Activated CD8-positive, alpha-beta memory T cell treated with anti-CD3 and anti-CD28 coated beads, Interleukin-2, amount 50 U/mL, for 1 hour (primary cell): ENCODE results near the gene TCL1B.
"Not testable (repeated sequence)": the region's sequence is repeated elsewhere in the genome, so short reads cannot be mapped to it uniquely, and the experiment has no call there.

Experiments used
- DNase-seq: peaks from one replicate; pipeline ENCODE4 v3.0.0-alpha.2; 2020; ENCODE audit errors: extremely low read depth

TCL1B gene, protein sequence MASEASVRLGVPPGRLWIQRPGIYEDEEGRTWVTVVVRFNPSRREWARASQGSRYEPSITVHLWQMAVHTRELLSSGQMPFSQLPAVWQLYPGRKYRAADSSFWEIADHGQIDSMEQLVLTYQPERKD

DNA sequence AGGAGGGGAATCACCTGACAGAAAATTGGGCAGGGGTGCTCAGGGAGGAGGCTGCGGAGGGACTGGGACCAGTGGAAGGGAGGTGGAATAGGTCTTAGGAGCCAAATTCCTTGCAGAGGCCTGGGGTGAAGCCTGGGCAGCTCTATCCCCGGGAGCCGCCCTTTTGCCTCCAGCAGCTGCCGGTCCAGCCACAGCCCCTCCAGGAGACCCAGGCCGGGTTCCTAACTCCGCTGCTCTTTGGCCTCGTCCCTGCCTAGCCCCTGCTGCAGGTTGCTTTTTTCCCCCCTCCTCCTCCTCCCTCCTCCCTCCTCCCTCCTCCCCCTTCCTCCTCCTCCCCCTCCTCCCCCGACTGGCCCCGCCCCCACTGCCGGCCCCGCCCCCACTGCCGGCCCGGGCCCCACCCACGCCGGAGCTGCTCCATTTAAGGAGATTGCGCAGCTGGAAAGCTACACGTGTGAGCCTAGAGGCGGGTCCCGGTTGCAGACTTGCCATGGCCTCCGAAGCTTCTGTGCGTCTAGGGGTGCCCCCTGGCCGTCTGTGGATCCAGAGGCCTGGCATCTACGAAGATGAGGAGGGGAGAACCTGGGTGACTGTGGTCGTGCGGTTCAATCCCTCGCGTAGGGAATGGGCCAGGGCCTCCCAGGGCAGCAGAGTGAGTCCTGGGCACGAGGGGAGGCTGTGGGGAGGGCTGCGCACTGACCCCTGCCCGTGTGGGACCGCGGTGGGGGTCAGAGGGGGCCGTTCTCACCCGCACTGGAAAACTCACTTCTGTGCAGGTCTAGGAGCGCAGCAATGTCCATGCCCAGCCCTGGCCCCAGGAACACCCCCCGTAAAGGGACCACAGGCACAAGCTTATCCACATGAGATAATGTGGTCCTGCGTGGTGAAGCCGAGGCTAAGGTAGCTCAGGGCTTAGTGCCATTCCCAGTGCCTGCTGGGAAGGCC is at the start of gene TCL1B:
Gene TCL1B (plus strand): TSS at position 449 of the 945 bp plus-strand sequence. CDS start 42 bp downstream, at position 491.
- no peak for DNase-seq

DNA sequence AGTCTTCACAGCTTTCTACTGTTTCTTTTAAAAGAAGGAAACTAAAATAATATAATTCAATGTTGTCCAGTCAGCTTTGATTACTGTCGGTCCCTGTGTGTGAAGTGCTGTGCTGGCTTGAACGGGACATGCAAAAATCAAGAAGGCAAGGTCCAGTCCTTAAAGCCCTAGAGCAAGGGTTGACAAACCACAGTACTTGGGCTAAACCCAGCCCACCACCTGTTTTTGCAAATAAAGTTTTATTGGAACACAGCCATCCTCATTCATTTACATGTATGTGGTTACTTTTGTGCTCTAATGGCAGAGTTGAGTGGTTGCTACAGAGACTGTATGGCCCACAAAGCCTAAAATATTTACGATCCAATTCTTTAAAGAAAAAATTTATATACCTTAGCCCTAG is 41.2 kb upstream of the TCL1B start:
- no peak for DNase-seq

DNA sequence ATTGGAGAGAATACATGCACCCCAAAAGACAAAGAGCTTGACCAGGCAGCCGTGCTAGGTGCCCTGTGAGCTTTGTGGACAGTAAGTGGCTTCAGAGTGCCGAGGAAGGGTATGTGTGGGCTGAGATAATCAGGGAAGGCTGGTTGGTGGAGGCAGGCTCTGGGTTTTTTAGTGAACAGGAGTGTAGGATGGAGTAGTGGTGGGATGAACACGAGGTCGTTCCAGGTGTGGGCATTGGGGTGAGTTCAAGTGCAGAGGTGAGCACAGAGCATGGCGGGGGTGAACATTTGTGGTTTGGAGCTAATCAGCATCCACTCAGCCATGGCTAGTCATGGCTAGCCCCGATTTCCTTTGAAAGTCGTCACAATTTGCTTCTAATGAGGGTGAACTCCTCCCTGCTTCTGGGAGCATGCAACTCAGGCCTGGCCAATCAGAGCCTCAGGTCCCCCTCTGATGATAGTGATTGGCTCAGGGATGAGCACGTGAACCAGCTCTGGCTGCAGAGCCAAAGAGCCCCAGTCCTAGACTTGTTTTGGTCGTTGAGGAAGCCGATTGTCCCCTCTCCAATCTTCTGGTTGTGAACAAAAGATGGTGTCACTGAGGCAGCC is 40.7 kb upstream of the TCL1B start:
- no peak for DNase-seq

DNA sequence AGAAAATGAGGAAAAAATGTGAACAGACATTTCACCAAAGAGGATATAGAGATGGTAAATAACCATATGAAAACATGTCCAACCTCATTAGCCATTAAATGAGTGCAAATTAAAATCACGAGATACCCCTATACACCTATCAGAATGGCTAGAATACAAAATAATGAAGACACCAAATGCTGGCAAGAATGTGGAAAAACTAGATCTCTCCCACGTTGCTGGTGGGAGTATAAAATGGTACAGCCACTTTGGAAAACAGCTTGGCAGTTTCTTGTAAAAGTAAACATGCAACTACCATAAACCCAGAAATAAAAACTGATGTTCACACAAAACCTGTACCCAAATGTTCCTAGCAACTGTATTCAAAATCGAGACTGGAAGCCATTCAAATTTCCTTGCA is 38.3 kb upstream of the TCL1B start:
- no peak for DNase-seq

DNA sequence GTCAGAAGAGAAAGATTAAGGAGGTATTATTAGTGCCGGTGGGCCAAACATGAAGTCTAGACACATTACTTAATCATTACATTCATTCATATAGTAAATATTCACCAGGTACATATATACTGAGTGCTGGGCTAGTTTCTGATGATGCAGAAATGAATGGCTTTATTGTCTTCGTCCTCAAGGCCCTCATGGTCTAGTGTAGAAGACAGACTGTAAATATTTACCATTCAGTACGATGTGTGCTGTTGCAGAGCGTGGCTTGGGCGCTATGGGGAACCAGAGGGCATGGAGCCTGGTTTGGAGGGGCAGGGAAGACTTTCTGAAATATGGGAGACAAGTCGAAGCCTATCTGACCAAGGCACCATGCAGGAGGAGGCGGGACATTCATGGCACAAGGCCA is 37.0 kb upstream of the TCL1B start:
- DNase-seq: no peak

DNA sequence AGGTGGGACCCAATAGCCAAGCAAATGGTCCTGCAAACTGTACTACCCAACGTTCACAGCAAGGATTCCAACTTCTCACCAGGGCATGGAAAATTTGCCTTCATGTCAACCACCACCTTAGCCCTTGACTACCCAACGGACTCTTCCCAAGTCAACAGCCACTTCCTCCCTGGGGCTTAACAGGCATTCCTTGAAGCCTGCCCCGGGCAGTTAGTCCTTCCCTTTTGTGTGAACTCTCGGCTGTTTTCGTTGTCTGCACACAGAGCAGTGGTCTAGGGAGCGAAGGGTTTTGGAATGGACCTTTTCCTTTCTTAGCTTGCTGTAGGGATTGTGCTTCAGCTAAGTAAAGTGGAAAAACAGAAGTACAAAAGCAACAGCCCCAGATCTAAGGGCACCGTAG is 35.2 kb upstream of the TCL1B start:
- DNase-seq: no peak

DNA sequence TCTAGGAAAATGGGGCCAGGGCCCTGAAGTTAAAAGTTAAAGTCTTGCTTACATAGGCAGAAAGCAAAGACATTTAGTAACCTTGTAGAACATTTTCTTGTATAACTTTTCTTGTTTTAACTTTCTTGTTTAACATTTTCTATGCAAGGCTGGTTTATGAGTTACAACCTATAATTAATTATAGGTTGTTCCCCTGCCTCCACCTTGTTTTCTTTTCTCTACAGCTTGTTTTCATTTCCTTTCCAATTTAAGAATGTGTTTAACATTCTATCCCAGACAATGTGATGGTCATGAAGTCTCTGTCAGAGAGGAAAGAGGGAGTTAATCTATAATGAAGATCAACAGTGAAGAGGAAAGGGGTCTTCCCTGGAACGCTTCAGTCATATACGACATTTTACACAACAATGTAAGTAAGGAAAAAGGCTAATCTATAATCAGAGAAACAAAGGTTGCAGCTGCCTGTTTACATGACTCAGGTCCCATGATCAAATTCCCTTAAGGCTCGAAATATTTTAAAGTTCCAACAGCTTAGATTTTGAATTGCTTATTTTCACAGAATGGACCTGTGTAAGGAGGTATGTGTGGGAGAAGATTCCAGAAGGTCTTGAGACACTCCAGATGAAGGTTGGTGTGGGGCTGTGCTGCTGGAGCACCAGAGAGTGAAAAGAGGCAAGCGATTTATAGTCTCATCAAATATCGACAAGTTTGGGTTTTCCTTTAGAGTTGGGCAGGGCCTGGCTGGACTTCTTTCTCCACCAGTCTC is 34.2 kb upstream of the TCL1B start:
- no peak for DNase-seq

DNA sequence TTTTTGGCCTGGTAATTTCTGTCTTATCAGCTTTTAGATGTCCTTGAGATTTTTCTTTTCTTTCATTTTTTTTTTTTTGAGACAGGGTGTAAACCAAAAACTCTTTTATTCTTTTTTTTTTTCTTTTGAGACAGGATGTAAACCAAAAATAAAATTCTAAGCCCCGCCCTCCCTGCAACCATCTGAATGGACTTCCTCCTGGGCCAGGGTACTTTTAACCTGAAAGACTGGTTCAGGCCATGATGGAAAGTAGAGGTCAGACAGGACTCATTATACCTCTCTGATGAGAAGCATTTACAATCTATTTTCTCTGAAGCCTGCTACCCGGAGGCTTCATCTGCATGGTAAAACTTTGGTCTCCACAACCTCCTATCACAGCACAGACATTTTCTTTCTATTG is 33.5 kb upstream of the TCL1B start:
- no peak for DNase-seq

DNA sequence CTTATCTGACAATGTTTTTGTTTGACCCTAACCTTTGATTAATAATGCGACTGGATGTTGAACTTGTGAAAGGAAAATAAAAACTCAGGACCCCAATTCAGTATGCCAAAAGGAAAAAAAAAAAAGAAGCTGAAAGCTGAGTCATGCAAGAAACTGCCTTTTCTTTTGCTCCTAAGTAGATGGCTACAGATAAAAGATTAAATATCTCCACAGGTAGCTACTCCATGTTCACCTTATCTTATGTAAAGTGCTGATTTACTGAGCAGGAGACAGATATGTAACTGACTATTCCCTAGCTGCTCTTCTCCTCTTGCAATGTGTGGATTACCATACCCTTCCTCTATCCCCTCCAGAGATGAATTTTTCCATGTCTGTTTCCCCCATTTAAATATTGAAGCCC is 30.8 kb upstream of the TCL1B start:
- DNase-seq: no peak

DNA sequence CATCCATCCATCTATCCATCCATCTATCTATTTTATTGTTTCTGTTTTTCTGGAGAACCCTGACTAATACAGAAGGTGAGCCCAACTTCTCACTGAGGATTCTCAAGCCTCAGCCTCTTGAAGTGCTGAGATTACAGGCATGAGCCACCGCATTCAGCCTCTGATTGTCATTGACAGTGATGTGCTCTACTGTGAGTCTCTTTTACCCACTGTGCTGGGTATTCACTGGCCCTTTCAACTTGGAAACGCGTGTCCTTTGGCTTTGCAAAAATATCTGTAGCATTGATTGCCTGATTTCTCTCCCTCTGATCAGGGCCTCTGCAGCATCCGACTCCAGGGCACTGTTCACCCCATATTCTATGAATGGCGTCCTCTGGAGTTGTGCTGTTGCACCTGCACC is 29.6 kb upstream of the TCL1B start:
- no peak for DNase-seq

DNA sequence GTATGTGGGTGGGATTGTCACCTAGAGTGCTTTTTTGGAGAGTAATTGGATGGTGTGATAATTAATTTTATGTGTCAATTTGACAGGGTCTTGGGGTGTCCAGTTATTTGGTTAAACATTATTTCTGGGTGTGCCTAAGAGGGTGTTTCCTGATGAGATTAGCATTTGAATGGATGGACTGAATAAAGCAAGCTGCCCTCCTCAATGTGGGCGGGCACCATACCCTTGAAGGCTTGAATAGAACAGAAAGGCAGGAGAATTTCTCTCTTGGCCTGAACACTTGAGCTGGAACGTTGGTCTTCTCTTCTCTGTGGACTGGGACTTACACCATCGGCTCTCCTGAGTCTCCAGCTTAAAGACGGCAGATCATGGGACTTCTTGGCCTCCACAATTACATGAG is 28.8 kb upstream of the TCL1B start:
- DNase-seq: no peak

DNA sequence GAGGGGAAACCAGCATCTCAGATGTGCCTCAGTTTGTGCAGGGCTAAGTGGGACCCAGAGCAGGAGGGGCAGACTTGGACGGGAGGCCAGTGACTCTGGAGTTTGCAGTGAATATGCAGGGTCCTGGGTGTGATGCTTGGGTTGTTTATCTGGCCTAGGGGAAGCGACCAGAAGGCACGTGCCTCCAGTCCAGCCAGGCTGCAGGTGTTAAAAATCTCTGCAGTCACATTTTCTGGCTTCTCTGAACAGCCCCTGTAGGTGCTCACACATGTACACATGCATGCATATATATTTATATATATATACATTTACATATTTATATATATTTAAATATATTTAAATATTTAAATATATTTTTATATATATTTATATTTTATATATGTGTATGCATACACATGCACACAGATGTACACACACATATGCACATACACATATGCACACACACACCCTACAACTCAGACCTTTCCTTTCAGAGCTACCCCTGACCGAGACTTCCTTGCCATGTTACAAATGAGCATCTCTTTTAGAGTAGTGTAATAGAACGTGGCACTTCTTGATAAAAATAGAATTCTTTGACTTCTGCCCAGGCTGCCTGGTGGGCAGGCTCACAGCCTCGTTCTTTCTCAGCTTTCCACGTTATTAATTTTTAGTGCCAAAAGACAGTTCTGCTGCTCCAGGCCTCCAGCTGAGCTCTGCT is 26.8 kb upstream of the TCL1B start:
- no peak for DNase-seq

DNA sequence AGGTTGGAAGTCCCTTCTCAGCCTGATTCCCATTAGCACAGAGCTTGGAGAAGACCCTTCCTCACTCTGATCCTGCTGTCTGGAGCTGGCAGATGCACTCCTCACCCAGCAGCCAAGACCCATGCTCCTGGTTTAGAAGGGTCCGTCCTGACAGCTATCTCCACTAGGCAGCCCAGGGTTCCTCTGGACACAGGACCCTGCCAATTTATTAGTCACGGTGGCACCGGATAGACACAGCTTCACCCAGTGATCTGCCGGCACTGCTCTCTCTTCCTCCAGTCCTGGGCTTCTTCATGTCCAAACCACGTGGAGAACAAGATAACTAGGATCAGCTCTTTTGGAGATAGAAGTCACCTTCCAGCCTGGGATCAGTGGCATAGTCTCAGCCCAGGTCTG is 26.2 kb upstream of the TCL1B start:
- no peak for DNase-seq

DNA sequence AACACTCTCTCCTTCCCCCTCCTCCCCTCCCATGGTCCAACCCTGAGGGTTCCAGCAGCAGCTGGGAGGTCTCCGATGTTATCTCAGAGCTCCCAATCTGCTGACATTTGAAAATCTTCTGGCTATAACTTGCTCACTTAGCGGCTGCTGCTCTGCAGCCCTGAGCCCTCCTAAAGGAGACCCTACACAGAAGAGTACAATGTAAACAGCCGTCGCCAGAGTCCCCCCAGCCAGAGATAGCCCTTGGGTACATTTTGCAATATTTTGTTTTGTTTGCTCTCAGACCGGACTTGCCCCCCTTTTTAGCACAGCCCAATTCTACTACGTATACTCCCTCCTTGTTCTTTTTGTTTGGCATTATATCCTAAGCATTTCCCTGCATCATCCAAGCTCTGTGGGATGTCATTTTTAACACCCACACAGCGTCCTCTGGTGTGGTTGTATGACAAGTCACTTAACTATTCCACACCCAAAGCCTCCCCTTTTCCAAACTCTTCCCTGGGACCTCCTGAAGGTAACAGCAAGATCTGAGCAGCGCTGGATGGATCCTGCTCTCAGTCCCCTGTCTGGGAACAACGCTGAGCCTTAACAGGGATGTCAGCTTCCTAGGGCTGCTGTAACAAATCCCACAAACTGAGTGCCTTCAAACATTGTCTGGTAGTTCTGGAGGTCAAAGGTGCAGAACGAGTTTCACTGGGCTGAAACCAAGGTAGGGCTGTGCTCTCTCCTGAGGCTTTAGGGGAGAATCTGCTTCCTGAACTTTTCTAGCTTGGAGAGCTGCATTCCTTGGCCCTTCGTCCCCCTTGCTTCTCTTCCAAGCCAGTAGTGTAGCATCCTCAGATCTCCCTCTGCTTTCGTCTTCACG is 25.3 kb upstream of the TCL1B start:
- no peak for DNase-seq

DNA sequence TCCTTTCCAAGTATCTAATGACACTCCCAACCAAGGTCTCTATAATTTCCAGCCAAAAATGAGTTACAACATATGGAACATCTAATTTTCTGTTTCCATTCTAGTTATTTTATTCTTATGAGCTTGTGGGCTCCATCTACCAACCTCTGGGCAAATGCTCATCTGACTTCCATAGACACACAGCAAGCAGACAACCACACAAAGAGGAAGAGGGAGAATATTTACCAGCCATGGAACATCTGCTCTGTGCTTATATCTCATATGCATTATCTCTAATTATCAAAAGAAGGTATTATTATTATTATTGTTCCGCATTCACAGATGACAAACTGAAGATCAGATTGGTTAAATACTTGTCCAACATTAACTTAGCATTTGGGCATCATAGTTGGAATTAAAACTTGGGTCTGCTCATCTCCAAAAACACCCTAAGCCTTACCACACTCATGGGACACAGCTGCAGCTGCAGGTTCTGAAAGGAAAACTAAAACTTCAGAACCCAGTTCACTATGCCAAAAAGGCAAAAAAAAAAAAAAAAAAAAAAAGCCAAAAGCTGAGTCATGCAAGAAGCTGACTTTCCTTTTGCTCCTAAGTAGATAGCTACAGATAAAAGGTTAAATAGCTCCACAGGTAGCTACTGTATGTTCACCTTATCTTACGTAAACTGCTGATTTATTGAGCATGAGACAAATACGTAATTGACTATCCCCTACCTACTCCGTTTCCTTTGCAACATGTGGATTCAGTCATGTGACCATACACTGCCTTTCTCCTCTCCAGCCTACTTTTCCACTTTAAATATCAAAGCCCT is 23.6 kb upstream of the TCL1B start:
- DNase-seq: no peak

DNA sequence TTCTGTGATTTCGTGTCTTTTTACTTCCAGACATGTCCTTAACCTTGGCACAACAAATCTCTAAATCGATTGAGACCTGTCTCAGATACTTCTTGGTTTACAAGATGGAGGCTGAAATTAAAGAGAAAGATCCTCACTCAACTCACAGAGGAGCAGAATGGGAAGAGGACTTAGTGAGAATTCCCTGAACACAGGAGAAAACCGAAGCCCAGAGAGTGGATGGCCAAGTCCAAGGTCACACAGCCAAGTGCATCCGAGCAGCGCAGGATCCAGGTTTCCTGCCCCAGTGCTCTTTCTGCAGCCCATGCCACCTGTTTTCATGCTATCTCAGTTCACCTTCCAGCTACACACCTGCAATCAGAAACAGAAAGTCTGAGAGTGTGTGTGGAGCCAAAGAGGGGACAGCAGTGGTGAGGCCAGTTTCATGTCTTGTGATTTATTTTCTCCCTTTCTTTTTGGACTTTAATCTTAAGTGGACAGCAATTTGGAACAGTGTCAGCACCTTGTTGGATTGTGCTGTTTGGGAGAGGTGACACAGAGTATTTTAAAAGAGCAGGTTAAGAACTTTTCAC is 22.9 kb upstream of the TCL1B start:
- no peak for DNase-seq

DNA sequence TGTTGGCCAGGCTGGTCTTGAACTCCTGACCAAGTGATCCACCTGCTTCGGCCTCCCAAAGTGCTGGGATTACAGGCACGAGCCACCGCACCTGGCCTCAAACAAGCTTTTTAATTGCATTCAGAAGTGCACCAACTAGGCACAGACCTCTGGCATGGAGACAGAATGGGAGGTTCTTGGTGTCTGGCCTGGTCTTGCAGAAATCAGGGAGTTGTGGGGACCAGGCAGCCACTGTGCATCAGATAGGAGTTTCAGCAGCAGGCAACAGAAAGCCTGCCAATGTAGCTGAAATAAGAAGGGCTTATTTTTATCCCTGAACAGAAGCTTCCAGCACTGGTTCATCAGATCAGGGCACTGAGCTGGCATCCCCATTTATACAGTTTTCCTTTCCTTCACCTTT is 22.2 kb upstream of the TCL1B start:
- DNase-seq: no peak

DNA sequence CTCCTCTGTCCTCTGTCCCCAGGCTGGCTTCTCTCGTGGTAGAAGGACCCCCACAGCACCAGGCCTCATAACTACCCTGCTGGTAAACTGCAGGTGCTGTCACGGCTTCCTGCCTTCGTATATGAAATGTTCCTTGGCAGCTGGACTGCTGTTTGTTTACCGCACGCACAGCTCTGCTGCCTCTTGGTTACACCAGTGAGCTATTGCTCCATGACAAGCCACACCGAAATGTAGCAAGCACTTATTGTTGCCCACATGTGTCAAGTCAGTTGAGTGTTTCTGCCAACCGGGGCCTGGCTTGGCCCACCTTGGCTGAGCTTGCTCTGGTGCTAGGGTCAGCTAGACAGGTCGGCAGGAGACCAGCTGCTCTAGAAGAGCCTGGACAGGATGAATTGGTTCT is 21.7 kb upstream of the TCL1B start:
- no peak for DNase-seq

DNA sequence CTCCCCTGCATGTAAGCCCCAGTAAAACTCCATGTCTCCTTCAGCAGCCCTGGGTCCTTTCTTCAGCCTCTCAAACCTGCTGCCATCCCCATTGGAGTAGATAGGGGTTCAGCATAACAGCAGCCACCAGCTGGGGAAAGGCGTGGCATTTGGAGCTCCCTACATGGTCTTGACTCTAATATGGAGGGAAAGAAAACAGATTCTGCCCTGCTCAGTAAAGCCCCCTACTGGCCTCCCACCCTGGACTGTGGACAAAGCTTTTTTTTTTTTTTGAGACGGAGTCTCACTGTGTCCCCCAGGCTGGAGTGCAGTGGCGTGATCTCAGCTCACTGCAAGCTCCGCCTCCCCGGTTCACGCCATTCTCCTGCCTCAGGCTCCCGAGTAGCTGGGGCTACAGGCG is 20.7 kb upstream of the TCL1B start:
- DNase-seq: not testable (repeated sequence)

DNA sequence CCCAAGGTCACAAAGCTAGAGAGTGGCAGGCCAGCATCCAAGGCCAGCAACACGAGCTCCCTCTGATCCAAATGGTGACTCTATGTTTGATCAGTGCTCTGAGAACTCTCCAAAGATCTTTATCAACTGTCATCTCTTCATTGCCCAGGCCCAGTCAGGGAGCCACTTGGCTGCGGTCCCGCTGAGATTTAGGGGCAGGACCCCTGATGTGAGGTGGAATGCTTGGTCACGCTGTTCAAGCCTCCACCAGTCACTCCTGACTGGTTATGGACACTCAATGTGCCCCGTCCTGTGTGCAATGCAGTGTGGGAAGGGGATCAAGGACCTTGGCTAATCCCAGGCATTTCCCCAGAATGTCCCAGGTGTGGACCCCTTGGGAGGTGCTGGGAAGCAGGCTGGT is 19.8 kb upstream of the TCL1B start:
- DNase-seq: no peak
